Measurements from ENCODE around the gene MRPL54. TPM values are rescaled to one million over a fixed set of nuclear protein-coding genes. Genes with fewer than 3 reads are reported as not detected.

The MRPL54 gene
- total and polyA plus RNA-seq, 2 experiments from 2014 or later = 29.7 to 89.9 TPM

GRCh38 chr19:3768015-3768747 lies 5.7 kb downstream of the MRPL54 start:
- Mint-ChIP-seq H3K27me3 (ENCODE audit: insufficient read depth, low read depth, poor library complexity) (peaks cover 4% of the 10 kb centered on the region), H3K9me3 (no peaks in the 10 kb centered on the region; the same call in 1 of the 3 replicates), H3K27ac (no peak overlapping the region), H3K4me1 (peaks cover 8% of the 10 kb centered on the region), H3K4me3 (no peak overlapping the region), H3K36me3 (ENCODE audit: low read depth) (peaks cover 9% of the 10 kb centered on the region)
- ATAC-seq (no peak), DNase-seq (ENCODE audit: low spot score) (no peak)
- Histone ChIP-seq H3K9me2 (ENCODE audit: insufficient read depth) (no peaks in the 10 kb centered on the region; the same call in 1 of the 2 replicates), H3K79me2 (replicated peaks; ENCODE audit: insufficient read depth) (peaks cover 7% of the 10 kb centered on the region; the same call in 1 of the 2 replicates), H3K27ac (ENCODE audit: low read depth) (no peak overlapping the region), H3K36me3 (ENCODE audit: insufficient read depth) (no peaks in the 10 kb centered on the region), H3K4me2 (no peak overlapping the region), H2AFZ (no peak overlapping the region), H3K4me3 (no peak overlapping the region), H3K27me3 (ENCODE audit: insufficient read depth) (no peaks in the 10 kb centered on the region), H3K4me1 (ENCODE audit: insufficient read depth) (no peaks in the 10 kb centered on the region), H3F3A (replicated peaks; ENCODE audit: low read depth) (0 out of 2 replicates have a peak, but pooled peaks cover 4% of the 10 kb centered on the region), H4K20me1 (replicated peaks; ENCODE audit: insufficient read depth) (no peaks in the 10 kb centered on the region; the same call in 1 of the 2 replicates)
- TF ChIP-seq ZNF462 (CRISPR knock-in tag; IDR thresholded peaks at IDR 0.05) (no peak), EZH2 (IDR thresholded peaks at IDR 0.05; ENCODE audit: low read depth, unreplicated experiment) (no peak), CTCF (conservative IDR thresholded peaks at IDR 0.05; ENCODE audit: low read depth in 2 of 2) (no peak), CREB1 (CRISPR knock-in tag; IDR thresholded peaks at IDR 0.05; ENCODE audit: low read depth) (no peak)
